GM23338 (cell line): ENCODE results near the gene MCC.

Source experiments
- CREB1 ChIP-seq: fragments of 250-450 bp; sonication (Bioruptor Pico); IDR thresholded peaks from 2 replicates; pipeline ENCODE4 v1.5.0; 2020; ENCODE audit warnings: low read depth, mild to moderate bottlenecking, moderate library complexity
- CTCF ChIP-seq, 2 experiments: fragments of 200-600 bp in 1 of 2; sonication (generic) in 1 of 2; conservative IDR thresholded peaks; 2 replicates each; pipeline versions ENCODE4 v1.5.1 to v1.6.1; 2016 to 2017; ENCODE audit warnings: antibody characterized with exemption in 2 of 2, low read depth in 2 of 2, mild to moderate bottlenecking in 2 of 2, moderate library complexity in 1 of 2
- EZH2 ChIP-seq: fragments of 200-600 bp; sonication (generic); IDR thresholded peaks from one replicate; pipeline ENCODE4 v1.8.0; 2017; ENCODE audit warnings: antibody characterized with exemption, mild to moderate bottlenecking, low read depth; ENCODE audit not compliant: unreplicated experiment
- EZH2phosphoT487 ChIP-seq: fragments of 200-600 bp; sonication (generic); IDR thresholded peaks from one replicate; pipeline ENCODE4 v1.8.1; 2018; ENCODE audit warnings: antibody characterized with exemption; ENCODE audit not compliant: unreplicated experiment

- TF ChIP-seq EZH2phosphoT487 (no peak), CTCF (conservative IDR thresholded peaks at IDR 0.05; ENCODE audit: low read depth in 2 of 2) (no peak), CREB1 (CRISPR knock-in tag) (no peak), EZH2 (no peak)
Measured at GRCh38 chr5:113179156-113179555, 309.1 kb downstream of the MCC start.
